GM19455 (cell line): Measurements from ENCODE around the gene VPS26B.
"Not testable (repeated sequence)": the region's sequence is repeated elsewhere in the genome, so short reads cannot be mapped to it uniquely, and the experiment has no call there.

ENCODE experiments used
- ATAC-seq: cut with Tn5 transposase; IDR thresholded peaks from one replicate; pipeline ENCODE4 v1.9.1; 2021; ENCODE audit not compliant: unreplicated experiment

VPS26B gene

DNA sequence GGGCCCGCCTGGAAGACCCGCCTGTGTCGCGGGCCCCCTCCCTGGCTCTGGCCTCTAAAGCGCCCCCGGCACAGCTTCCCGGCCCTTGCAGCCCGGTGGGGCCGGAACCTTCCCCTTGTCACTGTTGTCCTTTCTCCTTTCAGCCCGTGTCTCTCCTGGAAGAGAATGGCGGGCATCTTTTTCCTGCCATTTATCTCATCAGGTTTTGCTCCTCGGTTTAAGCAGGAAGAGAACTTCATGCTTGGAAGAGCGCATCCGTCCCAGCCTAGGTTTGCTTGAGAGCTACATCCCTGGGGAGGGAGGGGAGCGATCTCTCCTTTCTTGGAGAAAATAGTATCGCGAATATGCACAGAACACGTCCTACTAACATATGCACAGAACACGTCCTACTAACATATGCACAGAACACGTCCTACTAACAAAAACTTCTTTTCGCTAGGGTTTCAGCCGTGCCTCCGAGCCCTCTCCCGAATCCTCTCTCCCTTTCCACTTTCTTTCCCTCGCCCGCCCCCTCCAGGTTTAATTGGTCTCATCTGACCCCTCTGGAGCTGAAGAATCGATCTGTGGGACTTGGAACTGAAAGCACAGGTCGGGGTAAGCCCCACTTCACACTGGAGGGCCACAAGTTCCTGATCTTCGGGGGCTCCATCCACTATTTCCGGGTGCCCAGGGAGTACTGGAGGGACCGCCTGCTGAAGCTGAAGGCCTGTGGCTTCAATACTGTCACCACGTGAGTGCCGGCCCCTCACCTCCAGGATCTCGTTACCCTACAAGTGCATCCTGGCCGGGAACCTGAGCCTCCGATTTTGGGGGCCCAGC, 52.9 kb downstream of the VPS26B start:
- ATAC-seq: no peak

DNA sequence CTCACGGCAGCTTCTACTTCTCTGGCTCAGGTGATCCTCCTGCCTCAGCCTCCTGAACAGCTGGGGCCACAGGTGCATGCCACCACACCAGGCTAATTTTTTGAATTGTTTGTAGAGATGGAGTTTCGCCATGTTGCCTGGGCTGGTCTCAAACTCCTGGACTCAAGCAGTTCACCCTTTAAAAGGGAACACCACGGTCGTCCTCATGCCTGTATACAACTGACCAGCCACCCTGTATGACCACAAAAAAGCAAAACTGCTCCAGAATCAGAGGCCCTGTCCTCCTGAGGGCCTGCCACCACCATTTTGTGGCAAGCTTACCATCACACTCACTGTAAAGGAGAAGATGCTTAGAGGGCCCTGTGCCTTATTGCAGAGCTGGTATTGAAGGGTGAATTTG, 53.9 kb downstream of the VPS26B start:
- no peak for ATAC-seq

DNA sequence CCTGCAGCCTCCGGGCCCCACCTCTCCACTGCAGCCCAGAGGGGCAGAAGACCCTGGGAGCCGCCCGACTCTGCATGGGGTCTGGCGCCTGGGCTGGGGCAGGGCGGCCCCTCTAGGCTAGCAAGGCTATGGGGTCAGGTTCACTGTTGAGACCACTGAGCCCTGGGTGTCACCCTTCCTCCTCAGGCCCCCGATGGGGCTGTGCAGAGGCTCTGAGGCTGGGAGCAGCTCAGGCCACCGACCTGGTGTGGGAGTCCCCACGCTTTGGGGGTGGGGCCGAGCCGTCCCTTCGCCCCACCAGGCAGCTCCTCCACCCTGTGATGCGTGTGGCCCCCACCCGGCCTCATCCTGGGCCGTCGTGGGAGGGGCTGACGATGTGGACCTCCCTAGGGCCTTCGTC, 57.2 kb downstream of the VPS26B start:
- not testable (repeated sequence) for ATAC-seq

DNA sequence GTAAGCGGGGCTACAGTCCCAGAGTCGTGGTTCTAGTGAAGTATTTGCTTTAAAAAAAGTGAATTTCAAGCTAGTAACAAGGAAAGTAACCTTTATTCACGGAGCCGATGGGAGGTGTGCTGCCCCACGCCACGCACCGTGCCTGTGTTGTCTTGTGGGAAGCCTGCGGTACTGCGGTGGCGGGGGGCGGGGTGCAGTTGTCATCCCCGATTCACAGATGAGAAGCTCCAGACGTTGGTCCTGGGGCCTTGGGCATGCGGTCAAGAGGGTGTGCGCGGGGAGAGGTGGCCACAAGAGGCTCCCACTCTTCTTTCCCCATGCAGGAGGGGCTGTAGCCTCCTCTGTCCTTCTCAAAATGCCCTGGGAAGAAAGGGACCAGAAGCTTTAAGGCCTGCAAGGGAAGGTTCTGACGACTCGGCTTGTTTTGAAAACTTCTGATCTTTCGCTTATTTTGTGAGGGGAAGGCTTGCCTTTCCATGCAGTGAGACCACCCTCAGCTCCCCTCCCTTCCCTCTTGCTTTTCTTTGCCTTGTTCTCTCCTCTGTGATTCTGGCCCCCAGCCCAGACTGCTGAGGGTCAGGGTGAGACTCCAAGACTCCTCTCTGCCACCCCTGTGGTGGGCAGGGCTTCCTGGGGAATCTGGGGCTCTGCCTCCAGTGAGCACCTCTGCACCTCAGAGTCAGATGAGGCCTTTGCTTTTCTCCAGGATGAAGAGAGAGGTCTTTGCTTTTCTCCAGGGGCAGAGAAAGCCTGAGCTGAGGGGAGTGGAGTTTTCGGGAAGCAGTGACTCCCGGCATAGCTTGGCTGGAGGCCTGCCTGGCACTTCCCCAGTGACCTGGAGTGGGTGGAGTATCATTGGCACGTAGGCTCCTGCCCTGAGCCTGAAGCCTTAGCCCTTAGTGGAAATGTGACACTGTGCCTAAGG, 57.9 kb downstream of the VPS26B start:
- ATAC-seq: no peak

DNA sequence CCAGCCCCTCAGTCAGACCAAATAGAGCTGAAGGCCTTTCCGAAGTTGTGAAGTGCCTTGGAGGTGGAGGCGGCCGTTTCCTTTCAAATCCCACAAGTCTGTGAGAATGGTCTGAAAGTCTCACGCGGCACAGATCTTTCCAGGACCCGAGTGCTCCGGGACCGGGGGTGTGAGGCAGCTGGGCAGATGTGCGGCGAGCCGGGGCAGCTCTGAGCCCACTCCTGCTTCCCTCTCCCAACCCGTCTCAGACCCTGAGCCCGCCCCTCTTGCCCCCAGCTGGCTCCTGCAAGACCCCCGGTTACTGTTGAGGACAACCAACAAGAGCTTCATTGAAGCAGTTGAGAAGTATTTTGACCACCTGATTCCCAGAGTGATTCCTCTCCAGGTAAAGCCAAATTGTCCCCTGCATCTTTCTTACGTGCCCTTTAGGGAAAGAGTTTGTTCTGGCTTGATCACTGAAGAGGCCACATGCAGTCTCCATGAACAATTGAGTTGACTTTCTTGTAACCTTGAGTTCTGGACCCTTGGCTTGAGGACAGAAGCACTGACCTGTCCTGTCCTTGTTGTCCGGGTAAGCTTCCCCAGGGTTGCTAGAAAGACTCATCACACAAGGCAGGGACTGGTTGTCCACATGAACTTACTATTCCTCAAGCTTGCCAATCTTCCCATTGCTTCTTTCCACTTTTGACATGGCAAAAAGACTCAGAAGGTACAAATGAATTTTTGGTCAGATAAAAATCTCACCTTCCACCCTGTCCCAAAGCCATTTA, 59.2 kb downstream of the VPS26B start:
- no peak for ATAC-seq

DNA sequence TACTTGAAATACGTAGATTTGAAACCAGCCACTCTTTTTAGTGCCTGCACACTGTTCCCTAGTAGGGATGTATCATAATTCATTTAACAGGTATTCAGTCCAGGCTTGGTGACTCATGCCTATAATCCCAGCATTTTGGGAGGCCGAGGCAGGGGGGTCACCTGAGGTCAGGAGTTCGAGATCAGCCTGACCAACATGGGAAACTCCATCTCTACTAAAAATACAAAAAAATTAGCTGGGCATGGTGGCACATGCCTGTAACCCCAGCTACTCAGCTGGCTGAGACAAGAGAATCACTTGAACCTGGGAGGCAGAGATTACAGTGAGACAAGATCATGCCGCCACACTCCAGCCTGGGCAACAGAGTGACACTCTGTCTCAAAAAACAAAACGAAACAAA, 59.9 kb downstream of the VPS26B start:
- not testable (repeated sequence) for ATAC-seq

DNA sequence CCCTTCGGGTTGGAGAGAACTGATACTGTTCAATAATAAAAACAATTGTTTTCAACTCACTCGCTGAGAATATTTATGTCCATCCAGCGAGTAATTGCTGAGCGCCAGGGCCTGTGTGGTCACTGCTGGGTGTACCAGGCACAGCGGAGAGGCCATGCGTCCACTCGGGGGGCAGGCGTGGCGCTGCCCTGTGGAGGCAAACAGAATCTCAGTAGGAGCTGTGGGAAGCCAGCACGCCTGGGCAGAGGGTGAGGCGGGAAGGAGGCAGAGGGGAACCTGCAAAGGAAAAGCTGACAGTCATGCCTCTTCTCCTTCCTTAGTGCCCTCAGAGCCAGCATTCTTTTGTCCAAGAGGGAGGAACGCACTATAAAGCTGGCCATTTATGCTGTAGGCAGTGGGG, 63.1 kb downstream of the VPS26B start:
- ATAC-seq: no peak

DNA sequence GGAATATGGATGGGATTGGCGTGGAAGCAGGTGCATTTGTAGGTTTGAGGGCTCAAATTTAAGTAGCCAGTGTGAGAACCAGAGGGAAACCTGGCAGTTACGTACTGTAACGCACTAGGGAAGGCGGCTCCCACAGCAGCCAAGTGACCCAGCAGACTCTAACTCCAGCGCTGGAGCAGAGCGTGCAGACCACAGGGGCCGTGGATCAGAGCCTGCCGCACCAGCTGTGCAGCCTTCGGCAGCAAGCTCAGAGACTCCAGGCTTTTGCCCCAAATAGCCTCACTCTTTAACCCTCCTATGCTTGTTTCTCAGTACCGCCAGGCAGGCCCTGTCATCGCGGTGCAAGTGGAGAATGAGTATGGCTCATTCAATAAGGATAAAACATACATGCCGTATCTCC, 64.0 kb downstream of the VPS26B start:
- ATAC-seq: no peak

DNA sequence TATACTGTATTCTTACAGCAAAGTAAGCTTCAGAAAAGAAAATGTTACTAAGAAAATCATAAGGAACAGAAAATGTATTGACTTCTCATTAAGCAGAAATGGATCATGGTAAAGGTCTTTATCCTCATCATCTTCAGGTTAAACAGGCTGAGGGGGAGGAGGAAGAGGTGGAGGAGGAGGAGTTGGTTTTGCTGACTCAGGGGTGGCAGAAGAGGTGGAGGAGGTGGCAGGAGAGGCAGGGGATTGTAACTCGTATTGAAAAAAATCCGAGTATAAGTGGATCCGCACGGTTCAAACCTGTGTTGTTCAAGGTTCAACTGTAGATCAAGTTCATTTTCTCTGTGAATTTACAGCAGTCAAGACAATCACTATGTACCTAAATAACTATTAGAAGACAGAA, 64.7 kb downstream of the VPS26B start:
- ATAC-seq: no peak

DNA sequence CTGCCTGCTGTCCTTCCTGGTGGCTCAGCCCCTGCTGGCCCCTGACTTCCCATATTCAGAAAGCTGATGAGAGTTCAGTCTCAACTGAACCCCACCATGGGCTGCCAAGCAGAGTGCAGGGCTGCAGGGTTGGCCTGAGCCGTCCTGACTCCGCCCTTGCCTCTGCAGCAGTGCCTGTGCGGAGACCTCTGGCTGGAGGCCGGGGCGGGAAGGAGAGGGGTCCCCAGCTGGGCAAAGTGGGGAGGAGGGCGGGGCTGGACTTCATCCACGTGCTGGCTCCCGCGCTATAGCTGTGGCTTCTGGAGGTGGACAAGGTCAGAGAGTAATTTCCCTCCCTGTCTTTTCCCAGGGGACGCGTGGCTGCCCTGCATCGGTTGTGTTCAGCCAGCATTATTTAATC, 65.3 kb downstream of the VPS26B start:
- ATAC-seq: no peak

DNA sequence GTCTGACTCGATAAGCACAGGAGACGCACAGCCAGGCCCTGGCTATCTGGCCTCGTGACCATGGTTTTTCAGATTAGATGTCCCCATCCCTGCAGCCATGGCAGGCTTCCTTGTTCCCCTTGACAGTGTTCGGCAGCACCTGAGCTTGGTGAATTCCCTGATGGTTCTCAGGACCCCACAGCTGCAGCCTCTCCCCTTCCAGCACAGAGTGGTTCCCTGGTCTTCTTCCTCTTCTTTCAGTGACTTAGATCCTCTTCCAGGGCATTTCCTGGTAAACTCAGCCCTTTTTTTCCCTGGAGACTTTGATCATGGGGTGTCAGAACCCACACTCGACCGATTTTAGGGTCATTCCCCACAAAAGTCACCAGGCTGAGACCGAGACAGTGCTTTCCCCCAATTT, 66.2 kb downstream of the VPS26B start:
- no peak for ATAC-seq

DNA sequence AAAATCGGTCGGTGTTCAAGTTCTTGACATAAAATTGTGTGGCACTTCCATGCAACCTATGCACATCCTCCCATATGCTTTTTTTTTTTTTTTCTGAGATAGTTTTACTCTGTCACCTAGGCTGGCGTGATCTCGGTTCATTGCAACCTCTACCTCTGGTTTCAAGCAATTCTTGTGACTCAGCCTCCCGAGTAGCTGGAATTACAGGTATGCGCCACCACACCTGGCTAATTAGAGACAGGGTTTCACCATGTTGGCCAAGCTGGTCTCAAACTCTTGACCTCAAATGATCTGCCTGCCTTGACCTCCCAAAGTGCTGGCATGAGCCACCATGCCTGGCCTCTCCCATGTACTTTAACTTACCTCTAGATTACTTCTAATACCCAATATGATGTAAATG, 66.7 kb downstream of the VPS26B start:
- no peak for ATAC-seq

DNA sequence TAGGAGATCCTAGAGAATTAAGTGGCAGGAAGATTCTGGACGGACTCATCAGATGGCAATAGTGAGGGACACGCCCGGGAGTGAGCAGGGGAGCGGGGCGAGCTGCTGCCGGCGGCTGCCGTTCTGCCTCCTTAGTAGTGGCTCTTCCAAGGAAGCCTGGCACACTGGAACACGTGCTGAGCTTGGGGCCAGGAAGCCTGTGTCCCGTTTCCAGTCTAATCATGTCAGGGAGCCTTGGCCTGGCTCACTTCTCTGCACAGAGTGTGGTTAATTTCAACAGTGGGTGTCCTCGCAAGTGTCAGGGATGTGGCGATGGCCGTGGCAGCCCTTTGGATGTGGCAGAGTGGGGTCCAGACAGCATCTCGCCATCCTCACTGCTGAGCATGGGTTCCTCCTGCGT, 68.2 kb downstream of the VPS26B start:
- ATAC-seq: no peak

DNA sequence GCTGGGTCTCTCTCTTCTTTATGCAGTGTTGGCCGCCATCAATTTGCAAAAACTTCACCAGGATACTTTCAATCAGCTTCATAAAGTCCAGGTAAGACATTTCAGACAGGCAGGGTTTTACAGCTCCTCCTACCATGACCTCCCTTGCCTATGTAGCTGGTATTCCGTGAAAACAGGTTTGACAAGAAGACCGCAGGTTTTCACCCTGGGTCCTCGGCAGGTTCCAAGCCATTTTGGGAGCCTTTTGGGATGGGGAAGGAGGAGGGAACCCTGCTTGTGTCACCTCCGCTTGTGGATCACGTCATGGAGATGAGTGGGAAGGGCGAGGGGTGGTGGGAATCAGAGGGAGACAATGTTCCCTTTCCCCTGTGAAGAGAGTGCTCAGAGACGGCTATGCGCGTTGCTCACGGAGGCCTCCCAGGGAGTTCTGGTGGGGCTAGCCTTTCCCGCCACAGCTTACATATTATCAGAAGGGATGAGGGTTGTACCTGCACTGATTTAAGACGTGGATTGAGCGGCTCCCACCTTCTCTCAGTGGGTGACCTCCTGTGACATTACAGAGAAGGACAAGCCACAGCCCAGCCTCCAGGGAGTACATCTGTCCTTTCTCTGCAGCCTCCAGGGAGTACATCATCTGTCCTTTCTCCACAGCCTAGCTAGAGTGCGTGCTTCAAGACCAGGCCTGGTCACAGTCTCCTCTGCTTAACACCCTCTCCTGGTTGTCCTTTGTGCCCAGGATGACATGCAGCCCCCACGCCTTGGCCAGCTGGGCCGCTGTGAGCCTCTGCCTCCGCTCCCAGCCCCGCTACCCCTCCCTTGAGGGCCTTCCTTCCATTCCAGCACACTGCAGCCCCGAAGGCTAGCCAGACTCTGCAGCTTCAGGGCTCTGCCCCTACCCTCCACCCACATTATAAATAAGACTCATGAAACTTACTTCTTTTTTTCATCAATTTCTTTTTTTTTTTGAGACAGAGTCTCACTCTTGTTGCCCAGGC, 68.9 kb downstream of the VPS26B start:
- no peak for ATAC-seq

DNA sequence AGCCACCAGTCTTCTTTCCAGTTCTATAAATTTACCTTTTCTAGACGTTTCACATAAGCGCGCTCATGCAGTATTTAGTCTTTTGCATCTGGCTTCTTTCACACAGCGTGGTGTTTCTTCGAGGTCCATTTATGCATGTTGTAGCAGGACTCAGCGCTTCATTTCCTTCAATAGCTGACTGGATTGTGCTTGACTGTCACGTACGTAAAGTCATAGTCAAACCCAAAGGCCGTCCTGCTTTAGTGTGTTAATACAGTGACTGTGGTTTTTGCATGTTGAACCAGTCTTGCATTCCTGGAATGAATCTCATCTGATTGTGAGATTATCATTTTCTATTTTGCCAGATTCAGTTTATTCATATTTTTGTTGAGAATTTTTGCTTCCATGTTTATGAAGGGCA, 70.2 kb downstream of the VPS26B start:
- no peak for ATAC-seq
